B cell (primary cell): Measurements from ENCODE around the gene SLC25A10.

Experiments
- CTCF ChIP-seq: fragments of 200-600 bp; IDR thresholded peaks from one replicate; pipeline ENCODE4 v1.8.0; 2022; ENCODE audit warnings: antibody characterized with exemption, mild to moderate bottlenecking
- EZH2 ChIP-seq: IDR thresholded peaks from 2 replicates; pipeline ENCODE4 v1.6.1; 2012; ENCODE audit warnings: borderline replicate concordance, low read depth, mild to moderate bottlenecking, moderate library complexity, low read length; ENCODE audit not compliant: insufficient read depth, poor library complexity, severe bottlenecking

DNA sequence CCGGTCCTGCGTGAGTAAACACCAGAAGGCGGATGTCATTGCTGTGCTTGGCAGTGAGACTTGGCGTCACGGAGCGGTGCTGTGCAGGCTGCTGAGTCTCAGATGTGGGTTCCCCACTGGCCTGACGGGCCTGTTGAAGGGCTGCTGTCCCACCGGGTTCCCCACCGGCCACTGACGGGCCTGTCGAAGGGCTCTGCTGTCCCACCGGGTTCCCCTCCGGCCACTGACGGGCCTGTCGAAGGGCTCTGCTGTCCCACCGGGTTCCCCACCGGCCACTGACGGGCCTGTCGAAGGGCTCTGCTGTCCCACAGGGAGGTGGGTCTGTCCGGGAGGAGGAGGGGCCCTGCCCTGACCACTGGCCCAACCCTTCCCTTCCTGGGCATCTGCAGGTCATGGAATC is 25.5 kb upstream of the SLC25A10 start:
- TF ChIP-seq CTCF, result no peak
- TF ChIP-seq EZH2, result no peak
